GM12878 (cell line): ENCODE results near the gene PSMD12. TPM values are rescaled to one million over a fixed set of nuclear protein-coding genes. Genes with fewer than 3 reads are reported as not detected.

Experiments
- ATAC-seq: fragments of 200-7000 bp; cut with Tn5 transposase; 3 replicates; pipeline ENCODE4 v1.9.1; 2020; ENCODE audit warnings: mild to moderate bottlenecking, moderate library complexity
- BruUV-seq: library from RNA; stranded (reverse); fragments of 400-500 nt; replicated peaks from 2 replicates; lab custom pipeline; 2021; lab: Mats Ljungman, UMichigan
- CTCF ChIA-PET: fragments of 300-600 bp; sonication (Branson Sonifier 250); formaldehyde crosslinking; extraction: SDS; loops from one replicate; lab custom pipeline; 2021; ENCODE audit warnings: inconsistent platforms; lab: Yijun Ruan, JAX
- POLR2A ChIA-PET: fragments of 350-600 bp; formaldehyde crosslinking; extraction: SDS; loops from one replicate; lab custom pipeline; 2021; ENCODE audit warnings: inconsistent platforms; lab: Charles Lee
- RAD21 ChIA-PET: fragments of 300-600 bp; sonication (Branson Sonifier 250); formaldehyde crosslinking; loops from one replicate; lab custom pipeline; 2023; ENCODE audit warnings: antibody characterized with exemption; ENCODE audit not compliant: unreplicated experiment; lab: Charles Lee
- SMC1A ChIA-PET: fragments of 300-600 bp; sonication (Branson Sonifier 250); formaldehyde crosslinking; loops from one replicate; lab custom pipeline; 2023; ENCODE audit not compliant: unreplicated experiment, uncharacterized antibody; lab: Charles Lee
- DNase-seq: peaks from one replicate; pipeline ENCODE4 v3.0.0-alpha.2; 2011; ENCODE audit warnings: low read depth, low spot score
- FAIRE-seq: peaks from 3 replicates; lab custom pipeline; 2011; peaks lifted over from hg19 to GRCh38; lab: Jason Lieb, UNC
- H2AFZ ChIP-seq: 2 replicates; pipeline ENCODE4 v1.6.0; 2011; ENCODE audit warnings: low read depth, low read length, control low read depth; ENCODE audit not compliant: control insufficient read depth
- H3K27ac ChIP-seq: 2 replicates; pipeline ENCODE4 v1.5.1; 2011; ENCODE audit warnings: control low read depth; ENCODE audit not compliant: control insufficient read depth, insufficient read depth
- H3K27me3 ChIP-seq, 2 experiments: replicated peaks in 1 of 2; 2 replicates each; pipeline versions ENCODE4 v1.6.0 to v1.6.1; 2011; ENCODE audit warnings: low read length in 1 of 2; ENCODE audit not compliant: control insufficient read depth in 2 of 2, insufficient read depth in 2 of 2
- H3K36me3 ChIP-seq, 2 experiments: 2 replicates each; pipeline ENCODE4 v1.5.1; 2011; ENCODE audit warnings: low read length in 1 of 2; ENCODE audit not compliant: control insufficient read depth in 2 of 2, insufficient read depth in 2 of 2
- H3K4me1 ChIP-seq: 2 replicates; pipeline ENCODE4 v1.6.1; 2011; ENCODE audit warnings: mild to moderate bottlenecking, low read length, moderate library complexity, mixed read lengths; ENCODE audit not compliant: control insufficient read depth, insufficient read depth
- H3K4me2 ChIP-seq: 2 replicates; pipeline ENCODE4 v1.6.0; 2011; ENCODE audit warnings: control low read depth; ENCODE audit not compliant: control insufficient read depth, insufficient read depth
- H3K4me3 ChIP-seq: fragments of 200-600 bp; sonication (generic); 2 replicates; pipeline ENCODE4 v1.5.1; 2016
- H3K79me2 ChIP-seq: 2 replicates; pipeline ENCODE4 v1.6.0; 2011; ENCODE audit warnings: low read length; ENCODE audit not compliant: control insufficient read depth, insufficient read depth
- H3K9ac ChIP-seq: 2 replicates; pipeline ENCODE4 v1.8.0; 2011; ENCODE audit warnings: low read length, control low read depth, mixed read lengths; ENCODE audit not compliant: control insufficient read depth, insufficient read depth
- H3K9me3 ChIP-seq: replicated peaks from 3 replicates; pipeline ENCODE4 v1.5.1; 2011; ENCODE audit warnings: mild to moderate bottlenecking, low read length; ENCODE audit not compliant: control insufficient read depth, insufficient read depth
- H4K20me1 ChIP-seq: 2 replicates; pipeline ENCODE4 v1.6.0; 2011; ENCODE audit not compliant: control insufficient read depth, insufficient read depth
- BHLHE40 ChIP-seq, 2 experiments: fragments of 450-650 bp in 1 of 2; IDR thresholded peaks; 2 replicates each; pipeline ENCODE4 v1.6.1; 2011 to 2017; ENCODE audit warnings: low read depth in 2 of 2, borderline replicate concordance in 1 of 2, improper control_type of control experiment in 1 of 2, low read length in 1 of 2, mild to moderate bottlenecking in 1 of 2
- FOXM1 ChIP-seq: IDR thresholded peaks from 2 replicates; pipeline ENCODE4 v1.6.1; 2012; ENCODE audit warnings: low read depth, mild to moderate bottlenecking, inconsistent platforms, low read length, moderate library complexity
- PML ChIP-seq: IDR thresholded peaks from 2 replicates; pipeline ENCODE4 v1.6.1; 2012; ENCODE audit warnings: low read length, inconsistent platforms
- RCOR1 ChIP-seq: conservative IDR thresholded peaks from 2 replicates; pipeline ENCODE4 v1.6.1; 2012; ENCODE audit warnings: low read depth, low read length, improper control_type of control experiment
- SMAD5 ChIP-seq: IDR thresholded peaks from 2 replicates; pipeline ENCODE4 v1.6.1; 2016; ENCODE audit warnings: antibody characterized with exemption, low read depth
- SREBF2 ChIP-seq: IDR thresholded peaks from 2 replicates; pipeline ENCODE4 v1.6.1; 2012; ENCODE audit warnings: mild to moderate bottlenecking, low read length
- TBL1XR1 ChIP-seq: IDR thresholded peaks from 2 replicates; pipeline ENCODE4 v1.6.1; 2012; ENCODE audit warnings: low read depth, low read length, improper control_type of control experiment
- WGBS: methylation state at CpG from one replicate; pipeline ENCODE4 v1.1.6; 2016; ENCODE audit warnings: low lambda C conversion rate; ENCODE audit not compliant: insufficient replicate concordance, insufficient coverage; ENCODE audit errors: missing lambda C conversion rate; 5-methylcytosine and 5-hydroxymethylcytosine counted together
- in situ Hi-C: fragments of 300-500 bp; cut with MboI; formaldehyde crosslinking; loops from 9 replicates; pipeline ENCODE4 v1.14.3; 2018; ENCODE audit warnings: mixed read lengths
- intact Hi-C: fragments of 100-400 bp; cut with micrococcal nuclease; formaldehyde crosslinking; loops from one replicate; pipeline ENCODE4 v1.14.2; 2022; ENCODE audit not compliant: unreplicated experiment
- polyA plus RNA-seq, 11 experiments: library from polyadenylated mRNA; depleted of rRNA in 4 of 11; unstranded in 6 of 11; stranded (reverse) in 5 of 11; fragments of >200 nt; fragmentation: Nextera tagmentation in 4 of 11; fragmentation: Illumina TruSeq in 1 of 11; extraction: Ambion mirVana in 4 of 11; extraction: Trizol in 1 of 11; gene quantifications; 1 replicate in 1 of 11; 2 replicates in 10 of 11; pipeline versions ENCODE4 v1.2.1 to v1.2.3, GENCODE V29; 2011 to 2016; ENCODE audit warnings: inconsistent platforms in 2 of 11, missing spikeins in 2 of 11, low read depth in 1 of 11
- total RNA-seq, 4 experiments: library from RNA; depleted of rRNA in 3 of 4; stranded (reverse); fragments of >200 nt in 3 of 4; fragmentation: Illumina TruSeq in 1 of 4; extraction: Trizol in 1 of 4; gene quantifications; 2 replicates each; pipeline versions ENCODE4 v1.2.1 to v1.2.3, GENCODE V29; 2013 to 2021
- TF ChIP-seq, protein P1 (sequence below): IDR thresholded peaks from 2 replicates; pipeline ENCODE4 v1.6.1; 2012; ENCODE audit warnings: low read depth, low read length, improper control_type of control experiment
- TF ChIP-seq, protein P2 (sequence below): fragments of 450-650 bp; IDR thresholded peaks from 2 replicates; pipeline ENCODE4 v1.6.1; 2014; ENCODE audit warnings: mild to moderate bottlenecking

PSMD12 gene
- total and polyA plus RNA-seq, 10 of the 15 experiments (the other 5 are each of a cell fraction or from before 2014, with no cell fraction given): 19.8 to 149 (median 47.5) TPM

DNA sequence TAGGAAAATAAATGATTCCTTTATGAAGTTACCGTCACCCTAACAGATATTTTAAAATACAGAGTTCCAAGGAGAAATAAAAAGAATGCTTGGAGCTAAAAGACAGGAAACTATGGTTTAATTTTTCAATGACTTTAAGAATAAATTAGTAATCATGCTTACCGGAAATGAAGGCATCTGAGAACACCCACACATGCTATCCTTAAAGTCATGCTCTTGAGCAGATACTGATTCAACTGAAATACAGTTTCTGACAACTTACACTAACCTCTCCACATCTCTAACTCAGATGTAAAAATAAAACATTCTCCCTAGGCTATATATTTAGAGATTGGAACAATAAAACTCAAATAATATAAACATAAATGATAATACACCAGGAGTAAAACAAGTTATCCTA is 7.8 kb downstream of the PSMD12 start:
- POLR2A ChIA-PET: interaction anchor here (0.5 to 0.7 kb wide), 5 partner anchors 109 to 428 kb away, joined by 4 to 6 read pairs (median 5); no protein-coding TSS in a partner anchor
- RAD21 ChIA-PET: interaction anchor here (0.6 kb wide), 1 partner anchor 65 kb away, joined by 6 read pairs; no protein-coding TSS in a partner anchor
- no TSS peak for BruUV-seq
- Histone ChIP-seq H2AFZ (no peak overlapping the region), H3K27ac (peak overlapping the region; percentile 33; the same call in 1 of the 2 replicates), H3K36me3 (peaks cover 2 to 43% of the 10 kb centered on the region in 2 experiments), H3K27me3 (no peaks in the 10 kb centered on the region), H3K9me3 (no peaks in the 10 kb centered on the region), H4K20me1 (0 out of 2 replicates have a peak, but pooled peaks cover 6% of the 10 kb centered on the region), H3K4me2 (0 out of 2 replicates have a peak overlapping the region, but pooled peaks have one; percentile 55), H3K9ac (no peak overlapping the region), H3K4me3 (no peak overlapping the region), H3K79me2 (peaks cover 57% of the 10 kb centered on the region), H3K4me1 (peaks cover 10% of the 10 kb centered on the region)
- CTCF ChIA-PET: interaction anchor here (0.6 to 2.9 kb wide), 4 partner anchors 18 to 117 kb away, joined by 3 to 8 read pairs (median 3); no protein-coding TSS in a partner anchor
- ATAC-seq: peak; percentile 43; the same call in 2 of the 3 replicates
- DNase-seq: no peak
- SMC1A ChIA-PET: interaction anchor here (2.2 kb wide), 1 partner anchor 17 kb away, joined by 9 read pairs; no protein-coding TSS in a partner anchor
- in situ Hi-C loops (no loop called here), intact Hi-C loops (no loop called here)
- TF ChIP-seq TBL1XR1 (no peak), RCOR1 (no peak), PML (no peak), SMAD5 (no peak), SREBF2 (no peak), BHLHE40 (IDR thresholded peaks at IDR 0.05; ENCODE audit: borderline replicate concordance in 1 of 2, low read depth in 2 of 2, low read length in 1 of 2) (no peak), FOXM1 (no peak)
- TF ChIP-seq, protein P1, sequence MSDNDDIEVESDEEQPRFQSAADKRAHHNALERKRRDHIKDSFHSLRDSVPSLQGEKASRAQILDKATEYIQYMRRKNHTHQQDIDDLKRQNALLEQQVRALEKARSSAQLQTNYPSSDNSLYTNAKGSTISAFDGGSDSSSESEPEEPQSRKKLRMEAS: no peak
- TF ChIP-seq, protein P2, sequence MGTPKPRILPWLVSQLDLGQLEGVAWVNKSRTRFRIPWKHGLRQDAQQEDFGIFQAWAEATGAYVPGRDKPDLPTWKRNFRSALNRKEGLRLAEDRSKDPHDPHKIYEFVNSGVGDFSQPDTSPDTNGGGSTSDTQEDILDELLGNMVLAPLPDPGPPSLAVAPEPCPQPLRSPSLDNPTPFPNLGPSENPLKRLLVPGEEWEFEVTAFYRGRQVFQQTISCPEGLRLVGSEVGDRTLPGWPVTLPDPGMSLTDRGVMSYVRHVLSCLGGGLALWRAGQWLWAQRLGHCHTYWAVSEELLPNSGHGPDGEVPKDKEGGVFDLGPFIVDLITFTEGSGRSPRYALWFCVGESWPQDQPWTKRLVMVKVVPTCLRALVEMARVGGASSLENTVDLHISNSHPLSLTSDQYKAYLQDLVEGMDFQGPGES: no peak
- 47% methylated on average over 2 of the region's 2 CpGs for WGBS
- peak; percentile 57 for FAIRE-seq
